ENCODE data around the gene PRICKLE1. TPM values are rescaled to one million over a fixed set of nuclear protein-coding genes. Genes with fewer than 3 reads are reported as not detected.

The PRICKLE1 gene
- polyA plus RNA-seq, 1 experiment: 36.0 TPM

DNA sequence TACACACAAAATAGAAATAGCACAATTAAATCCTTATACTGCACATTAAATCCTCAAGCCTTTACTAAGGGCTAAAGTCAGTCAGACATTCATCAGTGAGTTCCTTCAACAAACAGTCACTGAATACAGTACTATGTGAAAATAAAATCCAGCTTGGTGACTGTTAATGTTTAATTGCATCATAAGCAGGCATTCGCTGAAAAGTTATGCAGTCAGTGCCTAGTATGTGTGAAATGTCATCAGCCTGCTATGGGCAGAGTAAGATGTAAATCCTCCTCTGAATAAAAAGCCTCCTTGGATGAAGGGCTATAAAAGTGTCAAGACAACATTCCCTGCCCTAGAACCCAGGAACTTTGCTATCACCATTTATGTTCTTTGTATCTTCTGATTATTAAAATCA, 116.4 kb downstream of the PRICKLE1 start:
- DNase-seq (ENCODE audit: low read depth, low spot score): no peak
- no peak overlapping the region for H3K27ac ChIP-seq (ENCODE audit: low read depth, low read length)
- H3K4me3 ChIP-seq (ENCODE audit: low read depth, low read length): no peak overlapping the region
- ChIA-PET CTCF (interaction anchor here (0.6 to 2.2 kb wide), 3 partner anchors 9 to 970 kb away, joined by 3 to 14 read pairs (median 3); no protein-coding TSS in a partner anchor), POLR2A (no interaction called here)
- TF ChIP-seq, protein P1, sequence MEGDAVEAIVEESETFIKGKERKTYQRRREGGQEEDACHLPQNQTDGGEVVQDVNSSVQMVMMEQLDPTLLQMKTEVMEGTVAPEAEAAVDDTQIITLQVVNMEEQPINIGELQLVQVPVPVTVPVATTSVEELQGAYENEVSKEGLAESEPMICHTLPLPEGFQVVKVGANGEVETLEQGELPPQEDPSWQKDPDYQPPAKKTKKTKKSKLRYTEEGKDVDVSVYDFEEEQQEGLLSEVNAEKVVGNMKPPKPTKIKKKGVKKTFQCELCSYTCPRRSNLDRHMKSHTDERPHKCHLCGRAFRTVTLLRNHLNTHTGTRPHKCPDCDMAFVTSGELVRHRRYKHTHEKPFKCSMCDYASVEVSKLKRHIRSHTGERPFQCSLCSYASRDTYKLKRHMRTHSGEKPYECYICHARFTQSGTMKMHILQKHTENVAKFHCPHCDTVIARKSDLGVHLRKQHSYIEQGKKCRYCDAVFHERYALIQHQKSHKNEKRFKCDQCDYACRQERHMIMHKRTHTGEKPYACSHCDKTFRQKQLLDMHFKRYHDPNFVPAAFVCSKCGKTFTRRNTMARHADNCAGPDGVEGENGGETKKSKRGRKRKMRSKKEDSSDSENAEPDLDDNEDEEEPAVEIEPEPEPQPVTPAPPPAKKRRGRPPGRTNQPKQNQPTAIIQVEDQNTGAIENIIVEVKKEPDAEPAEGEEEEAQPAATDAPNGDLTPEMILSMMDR (IDR thresholded peaks at IDR 0.05; ENCODE audit: low read depth, low read length): no peak
- H3K27me3 ChIP-seq (ENCODE audit: control insufficient read depth, insufficient read depth, low read length): no peaks in the 10 kb centered on the region
- H3K9me3 ChIP-seq (ENCODE audit: control insufficient read depth, insufficient read depth, low read length): no peaks in the 10 kb centered on the region

DNA sequence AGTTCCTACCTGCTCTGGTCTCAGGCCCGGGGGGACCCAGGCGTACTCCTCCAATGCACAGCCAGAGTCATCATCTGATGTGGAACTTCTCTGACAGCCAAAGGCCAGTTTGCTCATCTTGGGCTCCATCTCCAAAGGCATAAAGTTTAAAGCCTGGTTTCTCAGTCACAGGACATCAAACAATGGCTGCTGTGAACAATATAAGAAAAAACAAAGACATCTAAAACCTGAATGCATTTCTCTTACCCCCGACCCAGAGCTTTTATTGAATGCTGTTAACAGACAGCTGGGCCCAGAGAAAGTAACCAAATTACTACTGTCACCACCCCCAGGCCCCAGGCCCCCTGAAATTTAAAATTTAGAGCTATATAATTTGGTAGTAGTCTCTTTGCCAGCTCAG, 117.2 kb downstream of the PRICKLE1 start:
- POLR2A ChIA-PET: no interaction called here
- no peaks in the 10 kb centered on the region for H3K9me3 ChIP-seq (ENCODE audit: control insufficient read depth, insufficient read depth, low read length)
- no peak for DNase-seq (ENCODE audit: low read depth, low spot score)
- H3K27ac ChIP-seq (ENCODE audit: low read depth, low read length): no peak overlapping the region
- CTCF ChIA-PET: interaction anchor here (0.6 to 2.2 kb wide), 2 partner anchors 10 to 971 kb away, joined by 3 to 14 read pairs; no protein-coding TSS in a partner anchor
- H3K27me3 ChIP-seq (ENCODE audit: control insufficient read depth, insufficient read depth, low read length): no peaks in the 10 kb centered on the region
- TF ChIP-seq, protein P1 (IDR thresholded peaks at IDR 0.05; ENCODE audit: low read depth, low read length): no peak
- no peak overlapping the region for H3K4me3 ChIP-seq (ENCODE audit: low read depth, low read length)

DNA sequence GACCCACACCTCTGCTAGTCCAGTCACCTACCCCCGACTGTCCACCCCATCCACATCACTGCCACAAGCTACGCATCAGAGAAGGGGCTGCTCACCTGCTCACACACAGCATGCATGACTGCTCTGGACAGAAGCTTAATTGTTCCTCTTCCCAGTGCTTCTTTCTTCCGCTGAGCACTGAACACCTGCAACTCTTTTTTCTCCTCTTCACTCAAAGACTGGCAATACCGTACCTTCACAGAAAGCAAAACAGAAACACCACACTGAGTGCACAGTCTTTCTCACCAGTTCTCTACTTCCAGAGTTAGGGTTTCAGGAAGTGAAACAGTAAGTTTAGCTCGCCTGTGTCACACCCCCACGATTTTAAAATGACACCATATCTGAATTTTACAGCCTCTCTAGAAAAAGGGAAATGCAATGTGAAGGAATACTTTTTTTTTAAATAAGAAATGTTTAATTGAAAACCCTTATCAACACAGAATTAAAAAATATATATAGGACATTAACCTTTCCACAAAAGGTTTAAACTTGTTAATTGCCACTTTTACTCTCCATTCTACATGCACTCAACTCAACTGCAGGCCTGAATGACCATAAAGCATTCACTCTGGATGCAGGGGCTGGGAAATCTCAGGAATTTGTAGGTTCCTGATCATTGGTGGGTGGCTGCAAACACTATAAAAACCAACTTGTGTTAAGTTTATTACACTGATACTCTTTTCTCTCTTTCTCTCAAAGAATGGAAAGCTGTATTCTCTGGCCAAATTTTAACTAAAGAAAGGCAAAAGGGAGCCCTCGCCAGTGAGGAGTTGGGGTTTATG, 120.0 kb downstream of the PRICKLE1 start:
- ChIA-PET POLR2A (no interaction called here), CTCF (interaction anchor here (0.6 to 2.5 kb wide), 4 partner anchors 13 to 813 kb away, joined by 5 to 8 read pairs (median 6); no protein-coding TSS in a partner anchor)
- Histone ChIP-seq H3K27me3 (ENCODE audit: control insufficient read depth, insufficient read depth, low read length) (no peaks in the 10 kb centered on the region), H3K27ac (ENCODE audit: low read depth, low read length) (peak overlapping the region; percentile 42), H3K9me3 (ENCODE audit: control insufficient read depth, insufficient read depth, low read length) (no peaks in the 10 kb centered on the region), H3K4me3 (ENCODE audit: low read depth, low read length) (no peak overlapping the region)
- no peak for DNase-seq (ENCODE audit: low read depth, low spot score)
- TF ChIP-seq, protein P1 (IDR thresholded peaks at IDR 0.05; ENCODE audit: low read depth, low read length): no peak

DNA sequence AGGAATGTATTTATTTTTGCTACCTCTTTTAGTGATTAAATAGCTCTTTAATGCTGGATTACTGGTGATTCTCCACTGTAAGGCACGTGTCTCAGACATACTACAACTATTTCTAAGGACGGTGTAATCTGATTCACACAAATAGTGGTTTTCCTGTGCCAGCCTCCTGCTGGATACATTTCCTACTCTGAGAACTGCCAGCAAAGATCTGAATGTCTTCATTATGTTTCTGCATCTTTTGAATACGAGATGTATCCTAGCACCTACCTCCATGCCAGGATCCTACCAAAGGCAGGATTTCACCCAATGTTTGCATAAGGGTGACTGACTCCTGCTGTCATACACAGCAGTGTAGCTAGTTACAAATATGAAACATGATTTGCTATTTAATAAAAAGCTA, 120.6 kb downstream of the PRICKLE1 start:
- DNase-seq (ENCODE audit: low read depth, low spot score): no peak
- ChIA-PET POLR2A (no interaction called here), CTCF (interaction anchor here (0.6 to 2.5 kb wide), 4 partner anchors 72 to 813 kb away, joined by 3 to 8 read pairs (median 6); no protein-coding TSS in a partner anchor)
- H3K27me3 ChIP-seq (ENCODE audit: control insufficient read depth, insufficient read depth, low read length): no peaks in the 10 kb centered on the region
- H3K9me3 ChIP-seq (ENCODE audit: control insufficient read depth, insufficient read depth, low read length): no peaks in the 10 kb centered on the region
- no peak overlapping the region for H3K4me3 ChIP-seq (ENCODE audit: low read depth, low read length)
- TF ChIP-seq, protein P1 (IDR thresholded peaks at IDR 0.05; ENCODE audit: low read depth, low read length): no peak
- H3K27ac ChIP-seq (ENCODE audit: low read depth, low read length): peak overlapping the region; percentile 42

DNA sequence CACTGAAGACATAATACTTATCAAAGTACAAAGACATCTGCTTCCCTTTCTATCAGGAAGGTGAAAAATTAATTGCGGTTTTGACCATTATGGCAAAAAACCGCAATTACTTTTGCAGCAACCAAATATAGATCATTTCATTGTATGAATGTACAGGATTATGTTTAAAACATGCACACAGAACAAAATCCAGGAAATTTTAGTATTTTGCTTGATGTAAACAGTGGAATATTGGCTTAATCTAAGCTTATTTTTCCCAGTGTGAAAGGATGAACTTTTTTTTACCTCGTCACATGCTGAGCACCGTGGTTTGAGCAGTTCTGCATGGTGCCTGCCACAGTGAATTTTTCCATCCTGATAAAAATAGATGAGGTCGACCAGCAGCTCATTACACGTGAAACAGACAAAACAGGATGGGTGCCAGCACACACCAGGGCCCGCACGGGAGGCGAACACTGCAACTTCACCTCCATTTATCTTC, 121.2 kb downstream of the PRICKLE1 start:
- TF ChIP-seq, protein P1 (IDR thresholded peaks at IDR 0.05; ENCODE audit: low read depth, low read length): no peak
- Histone ChIP-seq H3K4me3 (ENCODE audit: low read depth, low read length) (no peak overlapping the region), H3K27me3 (ENCODE audit: control insufficient read depth, insufficient read depth, low read length) (no peaks in the 10 kb centered on the region), H3K27ac (ENCODE audit: low read depth, low read length) (no peak overlapping the region), H3K9me3 (ENCODE audit: control insufficient read depth, insufficient read depth, low read length) (no peaks in the 10 kb centered on the region)
- no peak for DNase-seq (ENCODE audit: low read depth, low spot score)
- POLR2A ChIA-PET: no interaction called here
- CTCF ChIA-PET: interaction anchor here (0.6 to 2.5 kb wide), 4 partner anchors 14 to 814 kb away, joined by 3 to 8 read pairs (median 5); no protein-coding TSS in a partner anchor

Data from AG04450 (cell line).